Measurements from ENCODE around the gene SLC35G2.

Gene SLC35G2

DNA sequence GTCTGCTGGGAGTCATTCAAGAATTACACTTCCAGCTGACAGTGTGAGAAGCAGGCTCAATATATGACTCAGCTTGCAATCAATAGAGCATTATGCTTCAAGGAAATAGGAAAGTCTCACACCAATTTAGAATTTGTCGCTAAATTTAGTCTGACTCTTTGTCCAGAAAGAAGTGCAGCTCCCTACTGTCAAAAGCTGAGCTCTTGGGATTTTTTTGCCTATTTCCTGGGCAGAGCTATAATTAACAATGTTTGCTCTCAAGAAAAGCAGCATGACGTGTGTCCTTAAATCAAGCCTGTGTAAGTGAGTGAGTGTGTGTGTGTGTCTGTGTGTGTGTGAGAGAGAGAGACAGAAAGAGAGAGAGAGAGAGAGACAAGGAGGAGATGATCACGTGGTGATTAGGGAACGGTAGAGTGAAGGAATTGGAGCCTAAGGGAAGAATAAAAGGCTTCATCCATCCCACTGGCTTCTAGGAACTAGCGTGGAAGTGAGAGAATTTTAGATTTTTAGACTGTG is 16.4 kb upstream of the SLC35G2 start:
- TF ChIP-seq RAD21 (IDR thresholded peaks at IDR 0.05; ENCODE audit: low read depth) (no peak), YY1 (IDR thresholded peaks at IDR 0.05; ENCODE audit: low read depth) (no peak), NFIC (IDR thresholded peaks at IDR 0.05) (no peak)
- TF ChIP-seq, protein P1, sequence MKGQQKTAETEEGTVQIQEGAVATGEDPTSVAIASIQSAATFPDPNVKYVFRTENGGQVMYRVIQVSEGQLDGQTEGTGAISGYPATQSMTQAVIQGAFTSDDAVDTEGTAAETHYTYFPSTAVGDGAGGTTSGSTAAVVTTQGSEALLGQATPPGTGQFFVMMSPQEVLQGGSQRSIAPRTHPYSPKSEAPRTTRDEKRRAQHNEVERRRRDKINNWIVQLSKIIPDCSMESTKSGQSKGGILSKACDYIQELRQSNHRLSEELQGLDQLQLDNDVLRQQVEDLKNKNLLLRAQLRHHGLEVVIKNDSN (IDR thresholded peaks at IDR 0.05), result peak; percentile 63; the same call in 1 of the 2 replicates
- TF ChIP-seq, protein P2, sequence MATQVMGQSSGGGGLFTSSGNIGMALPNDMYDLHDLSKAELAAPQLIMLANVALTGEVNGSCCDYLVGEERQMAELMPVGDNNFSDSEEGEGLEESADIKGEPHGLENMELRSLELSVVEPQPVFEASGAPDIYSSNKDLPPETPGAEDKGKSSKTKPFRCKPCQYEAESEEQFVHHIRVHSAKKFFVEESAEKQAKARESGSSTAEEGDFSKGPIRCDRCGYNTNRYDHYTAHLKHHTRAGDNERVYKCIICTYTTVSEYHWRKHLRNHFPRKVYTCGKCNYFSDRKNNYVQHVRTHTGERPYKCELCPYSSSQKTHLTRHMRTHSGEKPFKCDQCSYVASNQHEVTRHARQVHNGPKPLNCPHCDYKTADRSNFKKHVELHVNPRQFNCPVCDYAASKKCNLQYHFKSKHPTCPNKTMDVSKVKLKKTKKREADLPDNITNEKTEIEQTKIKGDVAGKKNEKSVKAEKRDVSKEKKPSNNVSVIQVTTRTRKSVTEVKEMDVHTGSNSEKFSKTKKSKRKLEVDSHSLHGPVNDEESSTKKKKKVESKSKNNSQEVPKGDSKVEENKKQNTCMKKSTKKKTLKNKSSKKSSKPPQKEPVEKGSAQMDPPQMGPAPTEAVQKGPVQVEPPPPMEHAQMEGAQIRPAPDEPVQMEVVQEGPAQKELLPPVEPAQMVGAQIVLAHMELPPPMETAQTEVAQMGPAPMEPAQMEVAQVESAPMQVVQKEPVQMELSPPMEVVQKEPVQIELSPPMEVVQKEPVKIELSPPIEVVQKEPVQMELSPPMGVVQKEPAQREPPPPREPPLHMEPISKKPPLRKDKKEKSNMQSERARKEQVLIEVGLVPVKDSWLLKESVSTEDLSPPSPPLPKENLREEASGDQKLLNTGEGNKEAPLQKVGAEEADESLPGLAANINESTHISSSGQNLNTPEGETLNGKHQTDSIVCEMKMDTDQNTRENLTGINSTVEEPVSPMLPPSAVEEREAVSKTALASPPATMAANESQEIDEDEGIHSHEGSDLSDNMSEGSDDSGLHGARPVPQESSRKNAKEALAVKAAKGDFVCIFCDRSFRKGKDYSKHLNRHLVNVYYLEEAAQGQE (IDR thresholded peaks at IDR 0.05; ENCODE audit: low read depth), result no peak

DNA sequence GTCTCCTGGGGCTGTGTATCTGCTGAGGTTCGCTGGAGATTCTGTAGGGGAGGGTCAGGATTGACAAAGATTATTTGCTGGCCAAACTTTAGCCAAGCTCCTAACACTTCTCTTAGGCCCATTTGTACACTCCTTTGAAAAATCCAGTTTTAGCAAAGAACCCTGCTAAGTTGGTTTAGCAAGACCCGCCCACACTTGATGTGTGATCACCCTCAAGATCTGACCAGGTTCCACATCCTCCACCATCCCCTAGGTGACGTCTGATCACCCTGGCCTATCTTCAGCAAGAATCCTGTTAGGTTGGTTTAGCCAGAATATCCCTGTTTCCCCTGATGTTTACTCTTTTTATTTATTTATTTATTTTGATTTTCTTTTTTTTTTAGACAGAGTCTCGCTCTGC is 14.8 kb upstream of the SLC35G2 start:
- no peak for TF ChIP-seq YY1 (IDR thresholded peaks at IDR 0.05; ENCODE audit: low read depth)
- no peak for TF ChIP-seq EP300 (IDR thresholded peaks at IDR 0.05; ENCODE audit: borderline replicate concordance)
- TF ChIP-seq, protein P2 (IDR thresholded peaks at IDR 0.05; ENCODE audit: low read depth), result no peak
- TF ChIP-seq NFIC (IDR thresholded peaks at IDR 0.05), result no peak
- TF ChIP-seq RAD21 (IDR thresholded peaks at IDR 0.05; ENCODE audit: low read depth), result no peak
- no peak for TF ChIP-seq TAF1 (IDR thresholded peaks at IDR 0.05; ENCODE audit: low read depth)
- TF ChIP-seq, protein P1 (IDR thresholded peaks at IDR 0.05), result no peak
- no peak for TF ChIP-seq CREB1 (IDR thresholded peaks at IDR 0.05; ENCODE audit: low read depth)
- no peak for TF ChIP-seq EGR1 (IDR thresholded peaks at IDR 0.05)
- TF ChIP-seq TCF12 (IDR thresholded peaks at IDR 0.05; ENCODE audit: low read depth), result no peak
- TF ChIP-seq, protein P3, sequence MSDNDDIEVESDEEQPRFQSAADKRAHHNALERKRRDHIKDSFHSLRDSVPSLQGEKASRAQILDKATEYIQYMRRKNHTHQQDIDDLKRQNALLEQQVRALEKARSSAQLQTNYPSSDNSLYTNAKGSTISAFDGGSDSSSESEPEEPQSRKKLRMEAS (IDR thresholded peaks at IDR 0.05), result no peak
- no peak for TF ChIP-seq ZBTB7A (IDR thresholded peaks at IDR 0.05; ENCODE audit: low read depth)

DNA sequence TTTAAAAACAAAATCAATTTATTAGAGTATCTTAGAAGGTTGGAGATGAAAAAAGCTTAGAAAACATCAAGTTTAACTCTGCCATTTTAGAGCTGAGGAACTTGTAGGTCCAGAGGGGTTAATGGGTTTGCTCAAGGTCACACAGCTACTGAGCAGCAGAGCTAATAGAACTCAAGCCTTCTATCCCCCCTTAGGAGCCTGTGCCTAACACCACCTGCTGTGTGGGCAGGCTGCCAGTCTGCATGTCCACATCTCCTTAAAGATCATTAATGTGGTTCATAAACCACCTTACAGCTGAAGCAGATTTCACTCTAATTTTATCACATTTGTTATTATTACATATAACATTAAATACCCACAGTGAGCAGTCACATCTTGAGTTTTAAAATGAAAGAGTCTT is 14.1 kb upstream of the SLC35G2 start:
- TF ChIP-seq CREB1 (IDR thresholded peaks at IDR 0.05; ENCODE audit: low read depth) (no peak), RAD21 (IDR thresholded peaks at IDR 0.05; ENCODE audit: low read depth) (no peak), YY1 (IDR thresholded peaks at IDR 0.05; ENCODE audit: low read depth) (no peak)

DNA sequence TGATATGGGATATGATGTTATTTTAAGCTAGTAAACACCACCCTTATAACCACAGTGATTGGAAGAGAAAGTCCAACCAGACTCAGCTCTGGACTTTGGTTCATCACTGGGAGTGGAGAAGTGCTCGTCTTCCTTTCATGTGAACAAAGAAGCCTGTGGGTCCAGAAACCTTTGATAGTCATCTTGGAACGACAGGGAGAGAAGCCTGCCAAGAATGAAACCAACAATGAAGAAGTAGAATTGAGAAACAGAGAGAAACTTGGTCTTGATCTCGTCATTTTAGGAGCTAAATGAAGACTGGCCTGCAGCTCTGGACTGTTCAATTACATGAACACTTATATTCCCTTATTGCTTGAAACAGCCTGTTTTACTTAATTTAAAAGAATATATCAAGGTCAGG is 13.1 kb upstream of the SLC35G2 start:
- TF ChIP-seq CEBPB (IDR thresholded peaks at IDR 0.05) (no peak), TEAD4 (IDR thresholded peaks at IDR 0.05) (no peak), RAD21 (IDR thresholded peaks at IDR 0.05; ENCODE audit: low read depth) (no peak), ZBTB7A (IDR thresholded peaks at IDR 0.05; ENCODE audit: low read depth) (no peak), CREB1 (IDR thresholded peaks at IDR 0.05; ENCODE audit: low read depth) (no peak), FOXM1 (IDR thresholded peaks at IDR 0.05; ENCODE audit: borderline replicate concordance, low read depth) (no peak), EP300 (IDR thresholded peaks at IDR 0.05; ENCODE audit: borderline replicate concordance) (no peak), TAF1 (IDR thresholded peaks at IDR 0.05; ENCODE audit: low read depth) (no peak), YY1 (IDR thresholded peaks at IDR 0.05; ENCODE audit: low read depth) (no peak), EGR1 (IDR thresholded peaks at IDR 0.05) (no peak), TCF12 (IDR thresholded peaks at IDR 0.05; ENCODE audit: low read depth) (no peak), NFIC (IDR thresholded peaks at IDR 0.05) (no peak)
- TF ChIP-seq, protein P1 (IDR thresholded peaks at IDR 0.05), result no peak
- TF ChIP-seq, protein P2 (IDR thresholded peaks at IDR 0.05; ENCODE audit: low read depth), result no peak
- TF ChIP-seq, protein P3 (IDR thresholded peaks at IDR 0.05), result no peak

All from Ishikawa (cell line).